B cell (primary cell): Measurements from ENCODE around the gene OR1N1.

ENCODE experiments used
- CTCF ChIP-seq: fragments of 200-600 bp; IDR thresholded peaks from one replicate; pipeline ENCODE4 v1.8.0; 2022; ENCODE audit warnings: antibody characterized with exemption, mild to moderate bottlenecking
- EZH2 ChIP-seq: IDR thresholded peaks from 2 replicates; pipeline ENCODE4 v1.6.1; 2012; ENCODE audit warnings: borderline replicate concordance, low read depth, mild to moderate bottlenecking, moderate library complexity, low read length; ENCODE audit not compliant: insufficient read depth, poor library complexity, severe bottlenecking

GRCh38 chr9:122518226-122518625 is 8.9 kb downstream of the OR1N1 start:
- TF ChIP-seq CTCF = no peak
- TF ChIP-seq EZH2 = no peak
